HCT116 (cell line): ENCODE measurements around the gene SLC6A2.

Source experiments
- CEBPB ChIP-seq: IDR thresholded peaks from 2 replicates; pipeline ENCODE4 v1.6.1; 2012; ENCODE audit warnings: low read depth
- EZH2 ChIP-seq: fragments of 200-600 bp; sonication (generic); IDR thresholded peaks from 2 replicates; pipeline ENCODE4 v1.6.1; 2017; ENCODE audit warnings: antibody characterized with exemption, mixed run types
- FOSL1 ChIP-seq: IDR thresholded peaks from 2 replicates; pipeline ENCODE4 v1.6.1; 2012; ENCODE audit warnings: low read depth
- JUND ChIP-seq: IDR thresholded peaks from 2 replicates; pipeline ENCODE4 v1.6.1; 2012
- POLR2A ChIP-seq: IDR thresholded peaks from 2 replicates; pipeline ENCODE4 v1.7.0; 2011; ENCODE audit warnings: borderline replicate concordance; ENCODE audit not compliant: insufficient read depth, insufficient read length; ENCODE audit errors: extremely low read depth
- POLR2AphosphoS5 ChIP-seq: IDR thresholded peaks from 2 replicates; pipeline ENCODE4 v1.6.1; 2011; ENCODE audit warnings: mild to moderate bottlenecking, low read depth, low read length, moderate library complexity
- RAD21 ChIP-seq: IDR thresholded peaks from 2 replicates; pipeline ENCODE4 v1.6.1; 2012; ENCODE audit warnings: low read depth, mild to moderate bottlenecking
- ZNF274 ChIP-seq: fragments of 200-500 bp; sonication (Bioruptor generic); IDR thresholded peaks from 2 replicates; pipeline ENCODE4 v1.6.1; 2014; ENCODE audit warnings: mild to moderate bottlenecking, low read depth, low read length, inconsistent platforms
- TF ChIP-seq, protein P1 (sequence below), 3 experiments: fragments of 200-600 bp in 1 of 3; sonication (generic) in 1 of 3; IDR thresholded peaks in 2 of 3; conservative IDR thresholded peaks in 1 of 3; 2 replicates each; pipeline ENCODE4 v1.5.1; 2012 to 2017; ENCODE audit warnings: low read depth in 2 of 3, low read length in 2 of 3, antibody characterized with exemption in 1 of 3, borderline replicate concordance in 1 of 3, control low read depth in 1 of 3, mild to moderate bottlenecking in 1 of 3, mixed read lengths in 1 of 3, mixed run types in 1 of 3, moderate library complexity in 1 of 3; ENCODE audit not compliant: insufficient read depth in 1 of 3
- TF ChIP-seq, protein P2 (sequence below): IDR thresholded peaks from 2 replicates; pipeline ENCODE4 v1.6.1; 2012; ENCODE audit warnings: low read depth
- TF ChIP-seq, protein P3 (sequence below): IDR thresholded peaks from 2 replicates; pipeline ENCODE4 v1.6.1; 2012

DNA sequence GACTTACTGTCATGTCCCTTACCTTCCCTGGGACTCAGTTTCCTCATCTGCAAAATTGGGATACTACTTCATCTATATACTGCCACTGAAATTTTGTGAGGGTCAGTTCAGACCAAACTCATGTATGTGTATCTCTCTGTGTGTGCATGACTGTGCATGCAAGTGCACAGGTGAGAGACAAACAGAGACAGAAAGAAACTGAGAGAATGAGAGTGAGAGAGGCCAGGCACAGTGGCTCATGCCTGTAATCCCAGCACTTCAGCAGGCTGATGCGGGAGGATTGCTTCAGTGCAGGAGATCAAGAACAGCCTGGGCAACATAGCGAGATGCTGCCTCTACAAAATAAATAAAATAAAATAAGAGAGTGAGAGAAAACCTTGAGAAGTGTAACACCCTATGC is 32.1 kb upstream of the SLC6A2 start:
- TF ChIP-seq, protein P1, sequence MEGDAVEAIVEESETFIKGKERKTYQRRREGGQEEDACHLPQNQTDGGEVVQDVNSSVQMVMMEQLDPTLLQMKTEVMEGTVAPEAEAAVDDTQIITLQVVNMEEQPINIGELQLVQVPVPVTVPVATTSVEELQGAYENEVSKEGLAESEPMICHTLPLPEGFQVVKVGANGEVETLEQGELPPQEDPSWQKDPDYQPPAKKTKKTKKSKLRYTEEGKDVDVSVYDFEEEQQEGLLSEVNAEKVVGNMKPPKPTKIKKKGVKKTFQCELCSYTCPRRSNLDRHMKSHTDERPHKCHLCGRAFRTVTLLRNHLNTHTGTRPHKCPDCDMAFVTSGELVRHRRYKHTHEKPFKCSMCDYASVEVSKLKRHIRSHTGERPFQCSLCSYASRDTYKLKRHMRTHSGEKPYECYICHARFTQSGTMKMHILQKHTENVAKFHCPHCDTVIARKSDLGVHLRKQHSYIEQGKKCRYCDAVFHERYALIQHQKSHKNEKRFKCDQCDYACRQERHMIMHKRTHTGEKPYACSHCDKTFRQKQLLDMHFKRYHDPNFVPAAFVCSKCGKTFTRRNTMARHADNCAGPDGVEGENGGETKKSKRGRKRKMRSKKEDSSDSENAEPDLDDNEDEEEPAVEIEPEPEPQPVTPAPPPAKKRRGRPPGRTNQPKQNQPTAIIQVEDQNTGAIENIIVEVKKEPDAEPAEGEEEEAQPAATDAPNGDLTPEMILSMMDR (IDR thresholded peaks at IDR 0.05 in 2 of 3, conservative IDR thresholded peaks at IDR 0.05 in 1 of 3; ENCODE audit: borderline replicate concordance in 1 of 3, insufficient read depth in 1 of 3, low read depth in 2 of 3, low read length in 2 of 3): no peak
- no peak for TF ChIP-seq POLR2A
- TF ChIP-seq CEBPB: no peak
- TF ChIP-seq RAD21: no peak
- no peak for TF ChIP-seq FOSL1
- no peak for TF ChIP-seq EZH2
- TF ChIP-seq JUND: no peak
- TF ChIP-seq, protein P2, sequence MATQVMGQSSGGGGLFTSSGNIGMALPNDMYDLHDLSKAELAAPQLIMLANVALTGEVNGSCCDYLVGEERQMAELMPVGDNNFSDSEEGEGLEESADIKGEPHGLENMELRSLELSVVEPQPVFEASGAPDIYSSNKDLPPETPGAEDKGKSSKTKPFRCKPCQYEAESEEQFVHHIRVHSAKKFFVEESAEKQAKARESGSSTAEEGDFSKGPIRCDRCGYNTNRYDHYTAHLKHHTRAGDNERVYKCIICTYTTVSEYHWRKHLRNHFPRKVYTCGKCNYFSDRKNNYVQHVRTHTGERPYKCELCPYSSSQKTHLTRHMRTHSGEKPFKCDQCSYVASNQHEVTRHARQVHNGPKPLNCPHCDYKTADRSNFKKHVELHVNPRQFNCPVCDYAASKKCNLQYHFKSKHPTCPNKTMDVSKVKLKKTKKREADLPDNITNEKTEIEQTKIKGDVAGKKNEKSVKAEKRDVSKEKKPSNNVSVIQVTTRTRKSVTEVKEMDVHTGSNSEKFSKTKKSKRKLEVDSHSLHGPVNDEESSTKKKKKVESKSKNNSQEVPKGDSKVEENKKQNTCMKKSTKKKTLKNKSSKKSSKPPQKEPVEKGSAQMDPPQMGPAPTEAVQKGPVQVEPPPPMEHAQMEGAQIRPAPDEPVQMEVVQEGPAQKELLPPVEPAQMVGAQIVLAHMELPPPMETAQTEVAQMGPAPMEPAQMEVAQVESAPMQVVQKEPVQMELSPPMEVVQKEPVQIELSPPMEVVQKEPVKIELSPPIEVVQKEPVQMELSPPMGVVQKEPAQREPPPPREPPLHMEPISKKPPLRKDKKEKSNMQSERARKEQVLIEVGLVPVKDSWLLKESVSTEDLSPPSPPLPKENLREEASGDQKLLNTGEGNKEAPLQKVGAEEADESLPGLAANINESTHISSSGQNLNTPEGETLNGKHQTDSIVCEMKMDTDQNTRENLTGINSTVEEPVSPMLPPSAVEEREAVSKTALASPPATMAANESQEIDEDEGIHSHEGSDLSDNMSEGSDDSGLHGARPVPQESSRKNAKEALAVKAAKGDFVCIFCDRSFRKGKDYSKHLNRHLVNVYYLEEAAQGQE: no peak
- TF ChIP-seq POLR2AphosphoS5: no peak
- TF ChIP-seq, protein P3, sequence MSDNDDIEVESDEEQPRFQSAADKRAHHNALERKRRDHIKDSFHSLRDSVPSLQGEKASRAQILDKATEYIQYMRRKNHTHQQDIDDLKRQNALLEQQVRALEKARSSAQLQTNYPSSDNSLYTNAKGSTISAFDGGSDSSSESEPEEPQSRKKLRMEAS: no peak
- no peak for TF ChIP-seq ZNF274
